ENCODE measurements around the gene PIAS4. TPM values are rescaled to one million over a fixed set of nuclear protein-coding genes. Genes with fewer than 3 reads are reported as not detected.
A peak's percentile ranks its signal among the peaks of the same experiment; 100 is the strongest.

Gene PIAS4
- total and polyA plus RNA-seq, 2 donors (not counting 3 experiments of a cell fraction or from before 2014, with no cell fraction given): 26.2 to 46.2 TPM

- dilution Hi-C loops (cut with MboI; ENCODE audit: extremely low pct_ligation_motif_present, low sequenced_read_pairs): no loop called here
- peaks cover 32 to 52% of the 10 kb centered on the region in 2 experiments for H3K36me3 ChIP-seq (ENCODE audit: control insufficient read depth in 2 of 2, extremely low read depth in 1 of 2, insufficient read depth in 2 of 2, low read length in 2 of 2)
- no peak overlapping the region for H3K27ac ChIP-seq (ENCODE audit: insufficient read depth, low read depth, low read length)
- no peak overlapping the region for H3K4me2 ChIP-seq (ENCODE audit: insufficient read depth, low read length)
- intact Hi-C loops (cut with micrococcal nuclease): no loop called here
- DNase-seq (ENCODE audit: low read depth, low spot score) (no peak), FAIRE-seq (no peak)
- no peaks in the 10 kb centered on the region for H3K9me1 ChIP-seq (replicated peaks; ENCODE audit: control insufficient read depth, extremely low read depth, insufficient read depth, low read length)
- no peak overlapping the region for H2AFZ ChIP-seq (ENCODE audit: low read depth, low read length)
- H3K27me3 ChIP-seq (ENCODE audit: control insufficient read depth in 2 of 2, insufficient read depth in 2 of 2, low read length in 2 of 2): no peaks in the 10 kb centered on the region
- no peaks in the 10 kb centered on the region for H3K9me3 ChIP-seq (replicated peaks; ENCODE audit: control insufficient read depth, insufficient read depth, low read length)
- BruUV-seq (replicated peaks): no TSS peak
- no peaks in the 10 kb centered on the region for H4K20me1 ChIP-seq (replicated peaks; ENCODE audit: control insufficient read depth, extremely low read depth, insufficient read depth, low read length)
- ChIA-PET CTCF (no interaction called here), POLR2A (interaction anchor here (0.7 to 1.1 kb wide), 2 partner anchors 10 to 13 kb away, joined by 3 to 4 read pairs; partner anchors contain the start of gene EEF2)
- no peaks in the 10 kb centered on the region for H3K4me1 ChIP-seq (ENCODE audit: control insufficient read depth, extremely low read depth, insufficient read depth, low read length)
- TF ChIP-seq POLR2A (IDR thresholded peaks at IDR 0.05; ENCODE audit: low read depth, low read length) (no peak), CTCF (IDR thresholded peaks at IDR 0.05; ENCODE audit: extremely low read depth in 1 of 2, insufficient read depth in 1 of 2, low read depth in 1 of 2, low read length in 2 of 2) (no peak)
- no peak overlapping the region for H3K9ac ChIP-seq (replicated peaks; ENCODE audit: extremely low read depth, insufficient read depth, low read length)
- H3K4me3 ChIP-seq (replicated peaks in 1 of 3; ENCODE audit: insufficient read depth in 1 of 3, low read depth in 1 of 3, low read length in 3 of 3): no peak overlapping the region
- peaks cover 53% of the 10 kb centered on the region for H3K79me2 ChIP-seq (ENCODE audit: control insufficient read depth, insufficient read depth, low read length)
Observed at GRCh38 chr19:3975637-3976087, 31.9 kb upstream of the PIAS4 start.

DNA sequence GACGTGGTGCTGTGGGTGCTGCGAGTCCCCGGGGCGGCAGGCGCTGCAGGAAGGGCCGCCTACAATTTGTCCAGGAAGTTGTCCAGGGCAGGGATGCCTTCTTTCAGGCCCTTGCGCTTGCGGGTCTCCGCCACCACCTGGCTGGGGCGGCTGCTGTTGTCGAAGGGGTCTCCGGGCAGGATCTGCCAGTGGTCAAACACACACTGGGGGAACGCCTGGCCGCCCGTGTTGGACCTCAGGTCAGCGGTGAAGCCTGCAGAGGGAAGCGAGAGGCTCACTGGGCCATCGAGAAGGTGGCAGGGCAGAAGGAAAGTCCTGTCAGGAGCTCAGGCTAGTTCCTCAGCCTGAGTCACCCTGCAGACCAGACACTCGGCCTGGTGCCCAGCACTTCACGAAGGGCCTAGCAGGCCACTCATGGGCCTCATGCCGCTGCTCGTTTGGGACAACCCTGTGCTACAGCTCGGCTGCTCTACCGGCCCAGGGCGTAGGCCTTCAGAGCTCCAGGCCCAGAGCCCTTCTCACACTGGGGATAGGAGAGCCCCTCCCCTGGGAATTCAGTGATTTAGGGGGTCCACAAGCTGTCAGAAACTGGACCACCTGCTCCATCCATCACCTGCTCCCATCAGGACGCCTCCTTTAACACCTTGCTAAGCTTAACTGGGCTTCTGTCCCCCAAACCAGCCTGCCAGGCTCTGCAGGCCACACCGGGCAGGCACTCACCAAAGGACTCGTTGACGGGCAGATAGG is 30.9 kb upstream of the PIAS4 start:
- ChIA-PET CTCF (interaction anchor here (1.2 kb wide), 1 partner anchor 11 kb away, joined by 6 read pairs; no protein-coding TSS in a partner anchor), POLR2A (interaction anchor here (0.6 kb wide), 1 partner anchor 131 kb away, joined by 3 read pairs; no protein-coding TSS in a partner anchor)
- intact Hi-C loops (cut with micrococcal nuclease): no loop called here
- TSS peak; percentile 45 for BruUV-seq (replicated peaks)
- no peaks in the 10 kb centered on the region for H3K9me1 ChIP-seq (replicated peaks; ENCODE audit: control insufficient read depth, extremely low read depth, insufficient read depth, low read length)
- H2AFZ ChIP-seq (ENCODE audit: low read depth, low read length): no peak overlapping the region
- FAIRE-seq (peak; percentile 12), DNase-seq (ENCODE audit: low read depth, low spot score) (no peak)
- H3K4me3 ChIP-seq (replicated peaks in 1 of 3; ENCODE audit: insufficient read depth in 1 of 3, low read depth in 1 of 3, low read length in 3 of 3): no peak overlapping the region
- no peak overlapping the region for H3K27ac ChIP-seq (ENCODE audit: insufficient read depth, low read depth, low read length)
- no peaks in the 10 kb centered on the region for H3K9me3 ChIP-seq (replicated peaks; ENCODE audit: control insufficient read depth, insufficient read depth, low read length)
- H3K36me3 ChIP-seq (ENCODE audit: control insufficient read depth in 2 of 2, extremely low read depth in 1 of 2, insufficient read depth in 2 of 2, low read length in 2 of 2): peaks cover 42 to 62% of the 10 kb centered on the region in 2 experiments
- H3K27me3 ChIP-seq (ENCODE audit: control insufficient read depth in 2 of 2, insufficient read depth in 2 of 2, low read length in 2 of 2): no peaks in the 10 kb centered on the region
- H3K79me2 ChIP-seq (ENCODE audit: control insufficient read depth, insufficient read depth, low read length): peaks cover 62% of the 10 kb centered on the region
- no peak overlapping the region for H3K4me2 ChIP-seq (ENCODE audit: insufficient read depth, low read length)
- H4K20me1 ChIP-seq (replicated peaks; ENCODE audit: control insufficient read depth, extremely low read depth, insufficient read depth, low read length): no peaks in the 10 kb centered on the region
- H3K4me1 ChIP-seq (ENCODE audit: control insufficient read depth, extremely low read depth, insufficient read depth, low read length): no peaks in the 10 kb centered on the region
- TF ChIP-seq EZH2 (IDR thresholded peaks at IDR 0.05; ENCODE audit: borderline replicate concordance, low read depth, low read length, severe bottlenecking) (no peak), POLR2AphosphoS5 (IDR thresholded peaks at IDR 0.05; ENCODE audit: insufficient read depth, low read depth, low read length) (peak; percentile 32), GATA2 (IDR thresholded peaks at IDR 0.05; ENCODE audit: insufficient read depth, insufficient read length, low read depth, low read length) (no peak), POLR2A (IDR thresholded peaks at IDR 0.05; ENCODE audit: low read depth, low read length) (peak; percentile 17), FOS (IDR thresholded peaks at IDR 0.05; ENCODE audit: borderline replicate concordance, insufficient read depth, low read length) (no peak), MYC (IDR thresholded peaks at IDR 0.05; ENCODE audit: low read depth, low read length) (no peak)
- dilution Hi-C loops (cut with MboI; ENCODE audit: extremely low pct_ligation_motif_present, low sequenced_read_pairs): no loop called here
- H3K9ac ChIP-seq (replicated peaks; ENCODE audit: extremely low read depth, insufficient read depth, low read length): no peak overlapping the region
